ENCODE results near the gene CFB. TPM values are rescaled to one million over a fixed set of nuclear protein-coding genes. Genes with fewer than 3 reads are reported as not detected.

CFB gene
- total RNA-seq, 1 experiment from 2014 or later: 22.6 TPM

DNA sequence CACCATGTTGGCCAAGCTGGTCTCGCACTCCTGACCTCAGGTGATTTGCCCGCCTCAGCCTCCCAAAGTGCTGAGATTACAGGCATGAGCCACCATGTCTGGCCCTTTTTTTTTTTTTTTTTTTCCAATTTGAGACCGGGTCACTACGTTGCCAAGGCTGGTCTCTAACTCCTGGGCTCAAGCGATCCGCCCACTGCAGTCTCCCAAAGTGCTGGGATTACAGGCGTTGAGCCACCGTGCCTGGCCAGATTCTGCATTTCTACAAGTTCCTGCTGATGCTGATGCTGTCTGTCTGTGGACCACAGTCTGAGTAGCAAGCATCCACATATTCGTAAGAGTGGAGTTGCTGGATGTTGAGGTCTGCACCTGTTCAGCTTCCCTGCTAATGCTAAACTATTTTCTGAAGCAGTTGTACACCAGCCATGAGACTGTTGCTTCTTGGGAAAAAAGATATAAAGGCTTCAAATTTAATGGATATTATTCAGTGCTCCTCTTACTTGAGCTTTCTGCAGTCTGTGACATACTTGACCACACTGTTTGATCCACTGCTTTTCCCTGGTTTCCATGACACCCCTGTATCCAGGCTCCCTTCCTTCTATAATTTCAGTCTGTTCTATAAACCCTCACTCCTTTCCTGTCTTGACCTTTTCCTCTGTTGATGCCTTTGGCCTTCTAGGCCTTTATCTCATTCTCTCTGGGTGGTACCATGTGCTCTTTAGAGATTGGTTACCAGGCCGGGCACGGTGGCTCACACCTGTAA is 33.9 kb upstream of the CFB start:
- TF ChIP-seq, protein P1, sequence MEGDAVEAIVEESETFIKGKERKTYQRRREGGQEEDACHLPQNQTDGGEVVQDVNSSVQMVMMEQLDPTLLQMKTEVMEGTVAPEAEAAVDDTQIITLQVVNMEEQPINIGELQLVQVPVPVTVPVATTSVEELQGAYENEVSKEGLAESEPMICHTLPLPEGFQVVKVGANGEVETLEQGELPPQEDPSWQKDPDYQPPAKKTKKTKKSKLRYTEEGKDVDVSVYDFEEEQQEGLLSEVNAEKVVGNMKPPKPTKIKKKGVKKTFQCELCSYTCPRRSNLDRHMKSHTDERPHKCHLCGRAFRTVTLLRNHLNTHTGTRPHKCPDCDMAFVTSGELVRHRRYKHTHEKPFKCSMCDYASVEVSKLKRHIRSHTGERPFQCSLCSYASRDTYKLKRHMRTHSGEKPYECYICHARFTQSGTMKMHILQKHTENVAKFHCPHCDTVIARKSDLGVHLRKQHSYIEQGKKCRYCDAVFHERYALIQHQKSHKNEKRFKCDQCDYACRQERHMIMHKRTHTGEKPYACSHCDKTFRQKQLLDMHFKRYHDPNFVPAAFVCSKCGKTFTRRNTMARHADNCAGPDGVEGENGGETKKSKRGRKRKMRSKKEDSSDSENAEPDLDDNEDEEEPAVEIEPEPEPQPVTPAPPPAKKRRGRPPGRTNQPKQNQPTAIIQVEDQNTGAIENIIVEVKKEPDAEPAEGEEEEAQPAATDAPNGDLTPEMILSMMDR (conservative IDR thresholded peaks at IDR 0.05): no peak
- TF ChIP-seq EZH2 (IDR thresholded peaks at IDR 0.05; ENCODE audit: low read depth): no peak
- no peaks in the 10 kb centered on the region for H4K20me1 ChIP-seq (ENCODE audit: insufficient read depth)
- no peaks in the 10 kb centered on the region for H3K36me3 ChIP-seq (ENCODE audit: low read depth)
- no peaks in the 10 kb centered on the region for H3K9me2 ChIP-seq (ENCODE audit: insufficient read depth)
- POLR2A ChIA-PET (ENCODE audit: unreplicated experiment): no interaction called here
- no peaks in the 10 kb centered on the region for H3K79me2 ChIP-seq (ENCODE audit: low read depth)
- no peaks in the 10 kb centered on the region for H3K9me3 ChIP-seq (ENCODE audit: insufficient read depth, low read depth)
- no peaks in the 10 kb centered on the region for H3K27me3 ChIP-seq (ENCODE audit: insufficient read depth, low read depth)
- H3F3A ChIP-seq (ENCODE audit: insufficient read depth, low read depth): peaks cover 26% of the 10 kb centered on the region
- CTCF ChIA-PET: no interaction called here
- H3K27ac ChIP-seq: peak overlapping the region; percentile 82; the same call in 1 of the 2 replicates
- no TSS peak for BruUV-seq (replicated peaks)
- intact Hi-C loops (cut with micrococcal nuclease; ENCODE audit: unreplicated experiment): no loop called here
- H3K4me3 ChIP-seq: no peak overlapping the region
- H3K4me1 ChIP-seq (replicated peaks; ENCODE audit: insufficient read depth): peaks cover 20% of the 10 kb centered on the region; the same call in 1 of the 2 replicates
- H3K4me2 ChIP-seq: no peak overlapping the region
- no peak for DNase-seq
- H2AFZ ChIP-seq: no peak overlapping the region

DNA sequence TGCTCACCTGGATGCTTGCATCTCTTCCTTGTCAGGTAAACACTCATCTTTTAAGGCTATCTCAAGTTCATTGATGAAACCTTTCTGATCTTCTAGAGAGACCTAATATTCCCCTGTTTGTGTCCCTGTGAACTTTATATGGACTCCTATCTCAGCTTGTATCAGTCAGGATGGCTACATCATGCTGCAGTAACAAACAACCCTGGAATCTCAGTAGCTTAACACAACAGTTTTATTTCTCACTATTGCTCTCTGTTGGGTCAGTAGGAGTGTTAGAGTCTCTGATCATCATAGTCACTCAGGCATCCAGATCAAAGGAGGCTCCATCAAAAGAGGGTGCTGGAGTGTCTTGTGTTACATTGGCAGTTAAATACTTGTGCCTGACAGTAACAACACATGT is 30.5 kb upstream of the CFB start:
- Histone ChIP-seq H2AFZ (no peak overlapping the region), H3K79me2 (ENCODE audit: low read depth) (no peaks in the 10 kb centered on the region), H3K27me3 (ENCODE audit: insufficient read depth, low read depth) (no peaks in the 10 kb centered on the region), H3K4me3 (no peak overlapping the region), H3F3A (ENCODE audit: insufficient read depth, low read depth) (peaks cover 25% of the 10 kb centered on the region), H3K27ac (no peak overlapping the region), H3K36me3 (ENCODE audit: low read depth) (no peaks in the 10 kb centered on the region), H3K4me2 (no peak overlapping the region), H4K20me1 (ENCODE audit: insufficient read depth) (no peaks in the 10 kb centered on the region), H3K4me1 (replicated peaks; ENCODE audit: insufficient read depth) (peaks cover 19% of the 10 kb centered on the region), H3K9me3 (ENCODE audit: insufficient read depth, low read depth) (no peaks in the 10 kb centered on the region), H3K9me2 (ENCODE audit: insufficient read depth) (no peaks in the 10 kb centered on the region)
- intact Hi-C loops (cut with micrococcal nuclease; ENCODE audit: unreplicated experiment): no loop called here
- BruUV-seq (replicated peaks): no TSS peak
- no peak for DNase-seq
- ChIA-PET POLR2A (ENCODE audit: unreplicated experiment) (no interaction called here), CTCF (no interaction called here)
- TF ChIP-seq, protein P1 (conservative IDR thresholded peaks at IDR 0.05): no peak
- no peak for TF ChIP-seq EZH2 (IDR thresholded peaks at IDR 0.05; ENCODE audit: low read depth)

DNA sequence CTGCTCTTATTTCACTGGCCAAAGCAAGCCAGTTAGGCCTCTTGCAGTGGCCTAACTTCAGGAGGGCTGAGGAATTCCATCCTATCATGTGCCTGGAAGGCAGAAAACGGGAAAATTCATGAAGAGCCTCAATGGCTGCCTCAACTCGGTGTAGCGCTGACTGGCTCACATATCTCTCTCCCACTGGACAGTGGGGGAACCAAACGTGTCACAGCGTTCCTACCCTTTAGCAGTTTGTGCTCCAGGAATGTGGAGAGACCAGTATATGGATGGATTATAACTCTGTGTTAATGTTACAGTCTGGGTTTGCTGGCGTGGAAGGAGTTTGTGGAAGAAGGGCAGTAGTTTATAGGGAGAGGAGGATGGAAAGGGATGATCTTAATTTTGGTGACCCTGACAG is 30.1 kb upstream of the CFB start:
- H3K36me3 ChIP-seq (ENCODE audit: low read depth): no peaks in the 10 kb centered on the region
- ChIA-PET CTCF (no interaction called here), POLR2A (ENCODE audit: unreplicated experiment) (no interaction called here)
- H3K4me2 ChIP-seq: no peak overlapping the region
- DNase-seq: no peak
- H3F3A ChIP-seq (ENCODE audit: insufficient read depth, low read depth): peaks cover 21% of the 10 kb centered on the region
- TF ChIP-seq EZH2 (IDR thresholded peaks at IDR 0.05; ENCODE audit: low read depth): no peak
- TF ChIP-seq, protein P1 (conservative IDR thresholded peaks at IDR 0.05): no peak
- no peak overlapping the region for H2AFZ ChIP-seq
- BruUV-seq (replicated peaks): no TSS peak
- peaks cover 15% of the 10 kb centered on the region for H3K4me1 ChIP-seq (replicated peaks; ENCODE audit: insufficient read depth)
- H4K20me1 ChIP-seq (ENCODE audit: insufficient read depth): no peaks in the 10 kb centered on the region
- no peaks in the 10 kb centered on the region for H3K27me3 ChIP-seq (ENCODE audit: insufficient read depth, low read depth)
- no peaks in the 10 kb centered on the region for H3K9me2 ChIP-seq (ENCODE audit: insufficient read depth)
- no peak overlapping the region for H3K4me3 ChIP-seq
- intact Hi-C loops (cut with micrococcal nuclease; ENCODE audit: unreplicated experiment): no loop called here
- H3K27ac ChIP-seq: no peak overlapping the region
- no peaks in the 10 kb centered on the region for H3K9me3 ChIP-seq (ENCODE audit: insufficient read depth, low read depth)
- no peaks in the 10 kb centered on the region for H3K79me2 ChIP-seq (ENCODE audit: low read depth)
